SK-N-MC (cell line): Measurements from ENCODE around the gene GOLGA6A.
"Not testable (repeated sequence)": the region's sequence is repeated elsewhere in the genome, so short reads cannot be mapped to it uniquely, and the experiment has no call there.

Source experiments
- DNase-seq: peaks from one replicate; pipeline ENCODE4 v3.0.0-alpha.2; 2011; ENCODE audit warnings: low read depth, low spot score
- H3K27ac ChIP-seq: fragments of 200-600 bp; sonication (generic); 2 replicates; pipeline ENCODE4 v1.5.1; 2016; ENCODE audit warnings: mixed run types
- H3K36me3 ChIP-seq: fragments of 200-600 bp; sonication (generic); 2 replicates; pipeline ENCODE4 v1.6.1; 2017; ENCODE audit warnings: antibody characterized with exemption, low read length, mixed read lengths; ENCODE audit not compliant: insufficient read depth
- H3K4me3 ChIP-seq: fragments of 200-600 bp; sonication (generic); 2 replicates; pipeline ENCODE4 v1.5.1; 2016
- H3K9ac ChIP-seq: fragments of 200-600 bp; sonication (generic); 2 replicates; pipeline ENCODE4 v1.8.0; 2017; ENCODE audit warnings: mixed run types, mixed read lengths; ENCODE audit not compliant: insufficient read length
- H3K9me3 ChIP-seq: fragments of 200-600 bp; sonication (generic); 2 replicates; pipeline ENCODE4 v1.6.1; 2017; ENCODE audit warnings: low read depth, mild to moderate bottlenecking, antibody characterized with exemption, low read length, moderate library complexity, mixed read lengths
- EZH2 ChIP-seq: fragments of 200-600 bp; sonication (generic); IDR thresholded peaks from one replicate; pipeline ENCODE4 v1.6.1; 2017; ENCODE audit warnings: antibody characterized with exemption
- FOXP2 ChIP-seq: optimal IDR thresholded peaks from 2 replicates; pipeline ENCODE3; 2011; ENCODE audit warnings: mild to moderate bottlenecking, moderate library complexity; ENCODE audit not compliant: insufficient read depth; ENCODE audit errors: extremely low read length, control extremely low read depth
- POLR2AphosphoS5 ChIP-seq: IDR thresholded peaks from 2 replicates; pipeline ENCODE4 v1.6.1; 2012; ENCODE audit warnings: mild to moderate bottlenecking, low read depth, low read length, borderline replicate concordance

GOLGA6A gene

DNA sequence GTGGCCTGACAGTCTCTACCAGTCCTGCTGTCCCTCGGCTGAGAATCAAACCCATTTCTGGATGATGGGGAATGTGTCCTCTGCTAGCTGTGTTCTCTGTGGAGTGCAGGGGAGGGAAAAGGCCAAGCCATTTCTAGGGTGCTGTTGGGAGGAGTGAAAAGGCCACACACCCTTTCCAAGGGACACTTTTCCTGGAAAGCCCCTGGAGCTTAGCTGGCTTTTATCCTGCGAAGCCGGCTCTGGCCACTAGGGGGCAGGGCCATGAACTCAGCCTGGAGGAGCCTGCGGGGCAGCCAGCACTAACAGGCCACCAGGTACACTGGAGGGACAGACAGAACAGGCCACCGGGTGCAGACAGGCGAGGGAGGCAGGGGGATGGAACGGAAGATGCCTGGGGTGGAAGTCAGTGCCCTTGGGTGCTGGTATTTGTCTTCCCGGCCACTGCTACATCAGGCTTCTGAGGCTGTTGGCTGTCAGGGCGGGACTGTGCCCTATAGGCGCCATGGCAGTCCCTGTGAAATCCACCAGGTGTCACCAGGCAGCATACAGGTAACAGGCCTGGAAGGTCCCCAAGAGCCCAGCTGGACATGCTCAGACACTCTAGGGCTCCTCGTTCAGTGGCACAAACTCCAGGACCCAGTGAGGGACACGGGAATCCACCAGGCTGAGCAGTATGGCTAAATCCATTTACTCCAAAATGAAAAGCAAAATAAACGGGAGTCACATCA, 16.5 kb downstream of the GOLGA6A start:
- H3K9ac ChIP-seq, H3K27ac ChIP-seq, H3K9me3 ChIP-seq, DNase-seq, H3K36me3 ChIP-seq, H3K4me3 ChIP-seq: not testable (repeated sequence)

- H3K9me3 ChIP-seq, H3K36me3 ChIP-seq, H3K9ac ChIP-seq, DNase-seq, H3K4me3 ChIP-seq, H3K27ac ChIP-seq: not testable (repeated sequence)
These were observed 17.5 kb downstream of the GOLGA6A start for GRCh38 chr15:74064822-74065221.

DNA sequence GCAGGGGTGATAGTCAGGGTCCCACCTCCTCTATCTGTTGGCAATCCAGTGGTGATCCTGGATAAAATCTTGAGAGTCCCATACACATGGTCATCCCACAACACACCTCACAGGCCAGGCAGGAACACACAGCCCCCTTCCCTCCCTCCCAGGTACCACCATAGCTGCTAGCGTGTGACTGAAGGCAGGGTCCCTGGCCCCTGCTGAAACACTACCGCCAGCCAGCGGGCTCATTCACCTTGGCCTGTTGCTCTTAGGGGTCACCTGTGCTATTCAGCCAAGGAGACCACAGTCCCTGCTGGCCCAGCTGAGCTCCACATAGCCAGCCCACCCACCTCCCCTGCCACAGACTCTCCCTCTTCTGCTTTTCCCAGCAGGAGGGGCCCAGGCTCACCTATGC, 18.2 kb downstream of the GOLGA6A start:
- not testable (repeated sequence) for DNase-seq, H3K9ac ChIP-seq, H3K9me3 ChIP-seq, H3K27ac ChIP-seq, H3K4me3 ChIP-seq, H3K36me3 ChIP-seq

DNA sequence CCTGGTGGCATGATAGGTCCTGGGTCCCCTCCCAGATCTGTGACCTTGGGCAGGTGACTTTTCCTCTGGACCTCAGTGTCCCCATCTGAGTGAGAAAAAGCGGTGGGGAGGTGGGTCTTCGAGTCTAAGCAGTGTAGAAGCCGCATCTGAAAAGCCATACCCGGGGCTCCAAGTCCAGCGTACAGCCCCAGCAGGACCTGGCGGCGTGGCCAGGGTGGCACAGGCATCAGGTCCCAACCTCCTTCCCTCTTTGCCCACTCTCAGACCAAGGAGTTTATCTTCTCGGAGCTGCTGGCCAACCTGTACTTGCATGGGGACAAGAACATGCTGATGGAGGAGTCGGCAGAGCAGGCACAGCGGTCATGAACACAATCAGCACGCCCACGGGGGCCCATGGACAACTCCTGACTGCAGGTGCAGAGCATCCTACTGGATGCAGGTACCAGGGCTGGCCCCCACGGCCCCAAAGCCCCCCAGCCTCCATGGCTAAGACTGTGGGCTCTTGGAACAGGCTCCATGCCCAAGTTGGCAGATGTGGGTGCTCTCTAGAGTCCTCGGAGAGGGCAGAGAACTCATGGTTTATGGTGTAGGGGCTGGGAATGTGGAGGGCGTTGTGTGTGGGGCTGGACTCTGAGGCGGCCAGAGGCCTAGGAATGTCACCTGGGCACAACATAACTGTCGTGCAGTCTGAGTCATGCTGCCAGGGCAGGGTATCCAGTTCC, 18.8 kb downstream of the GOLGA6A start:
- not testable (repeated sequence) for H3K36me3 ChIP-seq, H3K4me3 ChIP-seq

DNA sequence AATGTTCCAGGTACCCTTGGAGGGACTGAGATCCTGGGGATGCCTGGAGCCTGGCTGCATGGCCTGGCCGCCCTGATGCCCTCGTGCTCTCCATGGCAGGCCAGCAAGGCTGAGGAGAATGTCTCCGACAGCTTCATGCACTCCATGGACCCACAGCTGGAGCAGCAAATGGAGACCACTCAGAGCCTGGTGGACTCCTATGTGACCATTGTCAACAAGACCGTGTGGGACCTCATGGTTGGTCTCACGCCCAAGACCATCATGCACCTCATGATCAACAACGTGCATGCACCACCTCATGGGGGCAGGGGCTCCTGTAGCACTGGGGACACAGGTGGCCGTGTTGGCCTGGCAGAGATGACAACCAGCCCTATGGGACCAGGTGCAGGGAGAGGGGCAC, 19.7 kb downstream of the GOLGA6A start:
- no peaks in the 10 kb centered on the region for H3K36me3 ChIP-seq
- TF ChIP-seq POLR2AphosphoS5 (no peak), EZH2 (no peak), FOXP2 (no peak)
- H3K4me3 ChIP-seq, result no peak overlapping the region
- no peak for DNase-seq
- H3K9ac ChIP-seq, result no peak overlapping the region
- H3K9me3 ChIP-seq, result no peaks in the 10 kb centered on the region
- no peak overlapping the region for H3K27ac ChIP-seq

More for the DNA sequence above, 18.8 kb downstream of the GOLGA6A start:
- H3K9me3 ChIP-seq, H3K9ac ChIP-seq, H3K27ac ChIP-seq, DNase-seq: not testable (repeated sequence)

GRCh38 chr15:74062236-74062635, 20.1 kb downstream of the GOLGA6A start:
- no peaks in the 10 kb centered on the region for H3K36me3 ChIP-seq
- H3K9me3 ChIP-seq, result no peaks in the 10 kb centered on the region
- DNase-seq, result no peak
- TF ChIP-seq EZH2 (no peak), FOXP2 (no peak), POLR2AphosphoS5 (no peak)
- no peak overlapping the region for H3K4me3 ChIP-seq
- H3K27ac ChIP-seq, result no peak overlapping the region
- H3K9ac ChIP-seq, result no peak overlapping the region

DNA sequence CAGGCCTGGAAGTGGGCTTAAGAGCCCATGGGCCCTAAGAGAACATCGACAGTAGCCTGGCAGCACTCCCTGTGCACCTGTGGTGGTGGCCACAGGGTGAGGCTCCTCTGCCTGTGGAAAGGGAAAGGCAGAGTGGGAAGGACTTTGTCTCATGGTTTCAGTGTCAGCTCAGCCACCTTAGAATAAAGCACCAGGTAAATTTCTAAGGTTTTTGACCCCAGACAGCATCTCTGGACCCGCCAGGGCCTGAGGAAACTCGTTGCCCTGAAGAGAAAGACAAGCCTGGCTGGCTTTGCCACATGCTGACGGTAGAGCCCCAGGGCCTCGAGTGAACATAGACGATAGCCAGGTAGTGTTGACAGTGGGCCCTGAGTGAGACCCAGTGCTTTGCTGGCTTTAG, 22.1 kb downstream of the GOLGA6A start:
- Histone ChIP-seq H3K4me3 (no peak overlapping the region), H3K9ac (no peak overlapping the region), H3K27ac (no peak overlapping the region), H3K9me3 (no peaks in the 10 kb centered on the region), H3K36me3 (no peaks in the 10 kb centered on the region)
- TF ChIP-seq EZH2, result no peak
- TF ChIP-seq POLR2AphosphoS5, result no peak
- no peak for TF ChIP-seq FOXP2
- DNase-seq, result no peak

- H3K27ac ChIP-seq, H3K36me3 ChIP-seq, H3K4me3 ChIP-seq, H3K9ac ChIP-seq, H3K9me3 ChIP-seq, DNase-seq: not testable (repeated sequence)
These were observed 23.1 kb downstream of the GOLGA6A start for GRCh38 chr15:74059050-74059833.

- not testable (repeated sequence) for H3K9me3 ChIP-seq, H3K9ac ChIP-seq, H3K36me3 ChIP-seq, H3K27ac ChIP-seq, H3K4me3 ChIP-seq, DNase-seq
These were observed 26.0 kb downstream of the GOLGA6A start for GRCh38 chr15:74056330-74056729.
